ENCODE measurements around the gene LRRK2. TPM values are rescaled to one million over a fixed set of nuclear protein-coding genes. Genes with fewer than 3 reads are reported as not detected.

The LRRK2 gene
- total RNA-seq, 1 donor from 2014 or later: 0.52 TPM

- TF ChIP-seq CTCF (conservative IDR thresholded peaks at IDR 0.05; ENCODE audit: low read depth, low read length): no peak
- no peak overlapping the region for H3K4me3 ChIP-seq (ENCODE audit: low read depth, low read length)
- no peak for DNase-seq (ENCODE audit: low read depth)
Measured at GRCh38 chr12:40312196-40312595, 87.4 kb downstream of the LRRK2 start.

- no peak for DNase-seq (ENCODE audit: low read depth)
- peak; percentile 36 for TF ChIP-seq CTCF (conservative IDR thresholded peaks at IDR 0.05; ENCODE audit: low read depth, low read length)
- no peak overlapping the region for H3K4me3 ChIP-seq (ENCODE audit: low read depth, low read length)
Measured at GRCh38 chr12:40312982-40313576, 88.3 kb downstream of the LRRK2 start.

- no peak overlapping the region for H3K4me3 ChIP-seq (ENCODE audit: low read depth, low read length)
- DNase-seq (ENCODE audit: low read depth): no peak
- no peak for TF ChIP-seq CTCF (conservative IDR thresholded peaks at IDR 0.05; ENCODE audit: low read depth, low read length)
Measured at GRCh38 chr12:40313928-40314327, 89.1 kb downstream of the LRRK2 start.

- DNase-seq (ENCODE audit: low read depth): no peak
- H3K4me3 ChIP-seq (ENCODE audit: low read depth, low read length): no peak overlapping the region
- TF ChIP-seq CTCF (conservative IDR thresholded peaks at IDR 0.05; ENCODE audit: low read depth, low read length): no peak
Measured at GRCh38 chr12:40314927-40315326, 90.1 kb downstream of the LRRK2 start.

- no peak for TF ChIP-seq CTCF (conservative IDR thresholded peaks at IDR 0.05; ENCODE audit: low read depth, low read length)
- H3K4me3 ChIP-seq (ENCODE audit: low read depth, low read length): no peak overlapping the region
- no peak for DNase-seq (ENCODE audit: low read depth)
Measured at GRCh38 chr12:40315375-40315774, 90.6 kb downstream of the LRRK2 start.

GRCh38 chr12:40324261-40324660 lies 99.5 kb downstream of the LRRK2 start:
- DNase-seq (ENCODE audit: low read depth): no peak
- TF ChIP-seq CTCF (conservative IDR thresholded peaks at IDR 0.05; ENCODE audit: low read depth, low read length): no peak
- no peak overlapping the region for H3K4me3 ChIP-seq (ENCODE audit: low read depth, low read length)

- no peak for DNase-seq (ENCODE audit: low read depth)
- no peak overlapping the region for H3K4me3 ChIP-seq (ENCODE audit: low read depth, low read length)
- TF ChIP-seq CTCF (conservative IDR thresholded peaks at IDR 0.05; ENCODE audit: low read depth, low read length): peak; percentile 68
Measured at GRCh38 chr12:40325349-40325960, 100.7 kb downstream of the LRRK2 start.

Data from epithelial cell of proximal tubule (primary cell).